Effector memory CD8-positive, alpha-beta T cell (primary cell): Measurements from ENCODE around the gene MBLAC1.

ENCODE experiments used
- ATAC-seq: fragments of 150-1000 bp; cut with Tn5 transposase; replicated peaks from 2 replicates; pipeline ENCODE4 v1.10.0; 2021; ENCODE audit warnings: mild to moderate bottlenecking, moderate library complexity
- DNase-seq, 3 experiments: peaks; one replicate each; pipeline ENCODE4 v3.0.0; 2021
- H3K27ac Mint-ChIP-seq, 2 donors: one replicate each; pipeline ENCODE4 v1.8.0; 2022; ENCODE audit warnings: mild to moderate bottlenecking in 2 of 2, mixed read lengths in 2 of 2, moderate library complexity in 2 of 2
- H3K27me3 Mint-ChIP-seq, 2 donors: one replicate each; pipeline ENCODE4 v1.8.0; 2022; ENCODE audit warnings: mixed read lengths in 2 of 2
- H3K36me3 Mint-ChIP-seq: one replicate; pipeline ENCODE4 v1.8.0; 2022; ENCODE audit warnings: mild to moderate bottlenecking, moderate library complexity, mixed read lengths; ENCODE audit not compliant: insufficient read depth
- H3K4me1 Mint-ChIP-seq, 2 donors: one replicate each; pipeline ENCODE4 v1.8.0; 2022; ENCODE audit warnings: low read depth in 2 of 2, mixed read lengths in 2 of 2
- H3K4me3 Mint-ChIP-seq, 2 donors: one replicate each; pipeline ENCODE4 v1.8.0; 2022; ENCODE audit warnings: mild to moderate bottlenecking in 2 of 2, mixed read lengths in 2 of 2, moderate library complexity in 2 of 2
- H3K9me3 Mint-ChIP-seq, 2 donors: one replicate each; pipeline ENCODE4 v1.8.0; 2022; ENCODE audit warnings: mixed read lengths in 2 of 2

MBLAC1 gene

GRCh38 chr7:100102950-100103840 is 23.6 kb upstream of the MBLAC1 start:
- Mint-ChIP-seq H3K4me1 (peaks cover 25 to 27% of the 10 kb centered on the region in 2 donors), H3K27me3 (no peaks in the 10 kb centered on the region), H3K4me3 (peak overlapping the region; percentile 76 to 96), H3K27ac (peak overlapping the region; percentile 82 to 98), H3K9me3 (no peaks in the 10 kb centered on the region), H3K36me3 (peaks cover 49% of the 10 kb centered on the region)
- ATAC-seq (no peak), DNase-seq (no peak)

GRCh38 chr7:100105534-100105933 is 21.2 kb upstream of the MBLAC1 start:
- no peaks in the 10 kb centered on the region for H3K27me3 Mint-ChIP-seq
- no peak for DNase-seq
- peak overlapping the region in 1 of 2 donors; percentile 28 for H3K27ac Mint-ChIP-seq
- H3K9me3 Mint-ChIP-seq: no peaks in the 10 kb centered on the region
- peaks cover 5 to 9% of the 10 kb centered on the region in 2 donors for H3K4me1 Mint-ChIP-seq
- H3K4me3 Mint-ChIP-seq: no peak overlapping the region
- ATAC-seq: no peak
- peaks cover 44% of the 10 kb centered on the region for H3K36me3 Mint-ChIP-seq

- H3K36me3 Mint-ChIP-seq: peaks cover 42% of the 10 kb centered on the region
- peaks cover 5 to 8% of the 10 kb centered on the region in 2 donors for H3K4me1 Mint-ChIP-seq
- ATAC-seq (no peak), DNase-seq (no peak)
- H3K9me3 Mint-ChIP-seq: no peaks in the 10 kb centered on the region
- no peak overlapping the region for H3K27ac Mint-ChIP-seq
- H3K4me3 Mint-ChIP-seq: no peak overlapping the region
- no peaks in the 10 kb centered on the region for H3K27me3 Mint-ChIP-seq
Observed at GRCh38 chr7:100106633-100107032, 20.1 kb upstream of the MBLAC1 start.

- Mint-ChIP-seq H3K9me3 (no peaks in the 10 kb centered on the region), H3K27ac (peak overlapping the region in 1 of 2 donors; percentile 77), H3K27me3 (no peaks in the 10 kb centered on the region), H3K36me3 (peaks cover 40% of the 10 kb centered on the region), H3K4me3 (no peak overlapping the region), H3K4me1 (peaks cover 5 to 8% of the 10 kb centered on the region in 2 donors)
- ATAC-seq (no peak), DNase-seq (no peak)
Observed at GRCh38 chr7:100107125-100107737, 19.5 kb upstream of the MBLAC1 start.

GRCh38 chr7:100107890-100108289 is 18.9 kb upstream of the MBLAC1 start:
- H3K36me3 Mint-ChIP-seq: peaks cover 44% of the 10 kb centered on the region

GRCh38 chr7:100109521-100110163 is 17.1 kb upstream of the MBLAC1 start:
- no peaks in the 10 kb centered on the region for H3K27me3 Mint-ChIP-seq
- peaks cover 0 to 1% of the 10 kb centered on the region in 2 donors for H3K4me1 Mint-ChIP-seq
- ATAC-seq: no peak
- no peak overlapping the region for H3K4me3 Mint-ChIP-seq
- H3K27ac Mint-ChIP-seq: no peak overlapping the region
- H3K9me3 Mint-ChIP-seq: no peaks in the 10 kb centered on the region
- no peak for DNase-seq
- peaks cover 38% of the 10 kb centered on the region for H3K36me3 Mint-ChIP-seq

More at GRCh38 chr7:100107890-100108289, 18.9 kb upstream of the MBLAC1 start:
- no peaks in the 10 kb centered on the region for H3K27me3 Mint-ChIP-seq
- peak overlapping the region in 1 of 2 donors; percentile 77 for H3K27ac Mint-ChIP-seq
- no peak overlapping the region for H3K4me3 Mint-ChIP-seq
- DNase-seq (no peak), ATAC-seq (no peak)
- peaks cover 0 to 3% of the 10 kb centered on the region in 2 donors for H3K4me1 Mint-ChIP-seq
- H3K9me3 Mint-ChIP-seq: no peaks in the 10 kb centered on the region

GRCh38 chr7:100111156-100111555 is 15.6 kb upstream of the MBLAC1 start:
- no peaks in the 10 kb centered on the region for H3K9me3 Mint-ChIP-seq
- DNase-seq (no peak), ATAC-seq (no peak)
- H3K4me3 Mint-ChIP-seq: no peak overlapping the region
- no peaks in the 10 kb centered on the region for H3K27me3 Mint-ChIP-seq
- peaks cover 0 to 1% of the 10 kb centered on the region in 2 donors for H3K4me1 Mint-ChIP-seq
- peaks cover 38% of the 10 kb centered on the region for H3K36me3 Mint-ChIP-seq
- H3K27ac Mint-ChIP-seq: peak overlapping the region in 1 of 2 donors; percentile 67

GRCh38 chr7:100111914-100112313 is 14.9 kb upstream of the MBLAC1 start:
- H3K4me1 Mint-ChIP-seq: peaks cover 0 to 1% of the 10 kb centered on the region in 2 donors
- H3K4me3 Mint-ChIP-seq: no peak overlapping the region
- peak overlapping the region in 1 of 2 donors; percentile 67 for H3K27ac Mint-ChIP-seq
- DNase-seq (no peak), ATAC-seq (no peak)
- no peaks in the 10 kb centered on the region for H3K27me3 Mint-ChIP-seq
- no peaks in the 10 kb centered on the region for H3K9me3 Mint-ChIP-seq
- peaks cover 38% of the 10 kb centered on the region for H3K36me3 Mint-ChIP-seq

GRCh38 chr7:100115026-100115425 is 11.7 kb upstream of the MBLAC1 start:
- Mint-ChIP-seq H3K4me3 (no peak overlapping the region), H3K4me1 (peaks cover 13 to 18% of the 10 kb centered on the region in 2 donors), H3K9me3 (no peaks in the 10 kb centered on the region), H3K27me3 (no peaks in the 10 kb centered on the region), H3K36me3 (peaks cover 39% of the 10 kb centered on the region), H3K27ac (no peak overlapping the region)
- no peak for DNase-seq
- ATAC-seq: no peak

GRCh38 chr7:100118388-100119071 is 8.2 kb upstream of the MBLAC1 start:
- Mint-ChIP-seq H3K4me1 (peaks cover 20 to 26% of the 10 kb centered on the region in 2 donors), H3K4me3 (peak overlapping the region; percentile 98 to 99), H3K27me3 (no peaks in the 10 kb centered on the region), H3K36me3 (peaks cover 29% of the 10 kb centered on the region), H3K9me3 (no peaks in the 10 kb centered on the region), H3K27ac (peak overlapping the region; percentile 99)
- DNase-seq: no peak
- ATAC-seq: no peak

GRCh38 chr7:100119072-100119969 is 7.4 kb upstream of the MBLAC1 start, which contains the start of the genes CNPY4 and TAF6:
CNPY4 (plus strand) TSS chr7:100119634; CDS start chr7:100119745, 111 bp downstream.
TAF6 (minus strand) TSS chr7:100119358; CDS start chr7:100114209, 5,149 bp downstream.
- H3K36me3 Mint-ChIP-seq: peaks cover 32% of the 10 kb centered on the region
- ATAC-seq: peak; percentile 75
- peak within 1 kb of the TSS; percentile 98 to 99 for H3K4me3 Mint-ChIP-seq
- no peaks in the 10 kb centered on the region for H3K27me3 Mint-ChIP-seq
- H3K27ac Mint-ChIP-seq: peak within 1 kb of the TSS; percentile 99
- peaks cover 22 to 26% of the 10 kb centered on the region in 2 donors for H3K4me1 Mint-ChIP-seq
- no peaks in the 10 kb centered on the region for H3K9me3 Mint-ChIP-seq
- DNase-seq: peak; percentile 93 to 94 (median 93)
